GM11168 (cell line): ENCODE measurements around the gene LRRC41.

Experiments
- in situ Hi-C: fragments of 300-500 bp; cut with MboI; formaldehyde crosslinking; loops from one replicate; pipeline ENCODE4 v1.12.0; 2022; ENCODE audit warnings: low sequenced_read_pairs; ENCODE audit not compliant: unreplicated experiment

The LRRC41 gene

DNA sequence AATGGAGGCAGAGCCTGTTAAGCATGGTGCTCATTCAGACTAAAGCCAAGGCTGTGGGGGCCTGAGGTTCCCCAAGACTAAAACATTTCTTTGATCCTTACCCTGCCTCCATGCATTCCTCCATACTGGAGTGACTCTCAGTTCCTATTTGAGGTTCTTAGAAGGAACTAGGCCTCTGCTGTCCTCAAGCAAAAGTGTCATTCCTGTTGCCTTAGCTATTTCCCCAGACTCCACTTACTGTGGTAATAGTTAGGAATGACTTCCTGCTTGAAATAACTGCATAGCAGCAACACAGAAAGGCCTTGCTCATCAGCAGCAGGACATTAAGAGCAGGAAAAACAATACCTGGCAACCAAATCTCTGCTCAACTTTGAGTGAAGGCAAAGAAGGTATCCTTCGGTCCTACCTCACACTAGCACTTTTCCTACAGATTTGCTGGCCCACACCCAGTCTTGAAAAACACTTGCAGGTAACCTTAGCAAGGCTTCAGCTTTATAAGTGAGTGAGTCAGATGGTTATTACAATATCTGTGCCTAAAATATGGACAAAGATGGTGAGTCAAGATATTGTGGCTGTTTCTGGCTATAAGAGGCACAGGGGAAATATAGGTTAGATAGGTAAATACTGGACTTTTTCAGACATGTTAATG, 14.8 kb downstream of the LRRC41 start:
- in situ Hi-C loops = no loop called here

GRCh38 chr1:46285730-46286477, 17.5 kb downstream of the LRRC41 start:
- in situ Hi-C loops = no loop called here

DNA sequence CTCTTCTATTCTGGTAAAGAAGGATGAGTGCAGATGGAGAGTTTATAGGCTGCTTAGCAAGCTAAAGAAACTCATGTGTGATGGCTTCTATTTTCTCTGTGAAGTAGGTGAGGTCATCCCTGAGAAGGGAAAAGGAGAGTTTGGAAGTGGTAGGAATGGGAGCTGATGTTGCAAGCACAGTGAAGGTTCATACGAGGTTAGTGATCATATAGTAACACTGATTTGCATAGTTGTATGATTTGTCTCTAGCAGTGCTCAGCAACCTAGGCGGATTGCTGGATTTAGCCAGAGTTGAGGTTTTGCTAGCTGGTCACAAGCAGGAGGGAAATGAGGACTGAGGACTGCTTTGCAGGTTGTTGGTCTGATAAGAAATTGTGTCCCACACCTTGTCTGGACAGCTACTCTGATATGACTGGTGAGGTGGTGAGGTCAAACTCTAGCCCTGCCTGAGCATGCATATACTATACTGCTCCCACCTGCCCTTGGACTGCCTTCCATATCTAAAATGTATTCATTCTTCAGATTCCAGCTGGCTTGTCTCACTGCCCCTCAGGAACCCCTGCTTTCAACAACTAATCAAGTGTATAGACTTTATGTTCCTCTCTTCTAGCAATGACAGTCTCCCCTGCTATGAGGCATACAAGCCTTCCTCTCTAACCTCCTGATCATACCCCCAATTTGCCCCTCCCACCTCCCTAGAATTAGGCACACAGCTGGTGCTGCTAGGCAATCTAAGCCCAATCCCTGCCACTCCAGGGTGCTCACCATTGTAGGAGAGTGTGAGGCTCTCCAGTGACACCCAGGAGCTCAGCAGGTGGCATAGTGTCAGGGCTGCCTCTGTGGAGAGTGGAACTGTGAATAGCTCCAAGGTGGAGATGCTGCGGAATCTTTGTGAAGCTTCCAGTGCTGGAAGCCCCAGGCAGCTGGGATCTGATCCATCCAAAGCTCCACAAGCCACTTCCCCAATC, 18.5 kb downstream of the LRRC41 start:
- in situ Hi-C loops = no loop called here

DNA sequence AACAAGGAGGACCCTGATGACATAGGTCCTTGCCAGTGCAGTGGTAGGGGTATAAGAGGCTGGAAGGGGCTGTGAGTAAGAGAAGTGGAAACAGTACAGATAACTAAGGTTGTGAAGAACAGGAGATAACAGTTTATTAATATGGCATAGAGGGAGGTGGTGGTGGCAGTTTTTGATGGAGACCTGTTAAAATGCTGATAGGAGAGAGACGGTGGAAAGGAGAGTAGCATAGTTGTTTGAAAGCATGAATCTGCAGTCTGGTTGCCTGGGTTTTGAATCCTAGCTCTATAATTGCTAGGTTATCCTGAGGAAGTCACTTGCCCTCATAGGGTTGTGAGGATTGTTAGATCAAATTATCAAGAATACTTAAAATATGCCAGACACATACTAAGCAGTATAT, 19.4 kb downstream of the LRRC41 start:
- in situ Hi-C loops = no loop called here

- in situ Hi-C loops = no loop called here
Observed at GRCh38 chr1:46281021-46281420, 22.4 kb downstream of the LRRC41 start.

DNA sequence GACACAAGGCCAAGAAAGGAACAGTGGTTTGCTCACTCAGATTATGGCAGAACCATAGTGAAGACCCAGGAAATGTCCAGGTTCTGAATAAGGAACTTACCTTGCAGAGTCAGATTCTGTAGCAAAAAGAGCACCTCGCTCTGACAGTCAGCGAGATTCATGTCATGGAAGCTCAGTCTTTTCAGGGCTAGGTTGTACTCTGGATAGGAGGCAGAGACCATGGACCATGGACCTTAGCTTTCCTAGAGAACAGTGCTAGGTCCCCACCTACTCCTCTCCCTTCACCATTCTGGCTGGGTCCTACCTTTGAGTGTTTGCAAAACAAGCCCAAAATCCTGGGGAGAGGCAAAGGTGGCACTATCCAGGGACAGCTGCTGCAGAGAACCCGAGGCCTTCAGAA, 23.3 kb downstream of the LRRC41 start:
- in situ Hi-C loops = no loop called here

- in situ Hi-C loops = no loop called here
Observed at GRCh38 chr1:46278807-46279206, 24.6 kb downstream of the LRRC41 start.

DNA sequence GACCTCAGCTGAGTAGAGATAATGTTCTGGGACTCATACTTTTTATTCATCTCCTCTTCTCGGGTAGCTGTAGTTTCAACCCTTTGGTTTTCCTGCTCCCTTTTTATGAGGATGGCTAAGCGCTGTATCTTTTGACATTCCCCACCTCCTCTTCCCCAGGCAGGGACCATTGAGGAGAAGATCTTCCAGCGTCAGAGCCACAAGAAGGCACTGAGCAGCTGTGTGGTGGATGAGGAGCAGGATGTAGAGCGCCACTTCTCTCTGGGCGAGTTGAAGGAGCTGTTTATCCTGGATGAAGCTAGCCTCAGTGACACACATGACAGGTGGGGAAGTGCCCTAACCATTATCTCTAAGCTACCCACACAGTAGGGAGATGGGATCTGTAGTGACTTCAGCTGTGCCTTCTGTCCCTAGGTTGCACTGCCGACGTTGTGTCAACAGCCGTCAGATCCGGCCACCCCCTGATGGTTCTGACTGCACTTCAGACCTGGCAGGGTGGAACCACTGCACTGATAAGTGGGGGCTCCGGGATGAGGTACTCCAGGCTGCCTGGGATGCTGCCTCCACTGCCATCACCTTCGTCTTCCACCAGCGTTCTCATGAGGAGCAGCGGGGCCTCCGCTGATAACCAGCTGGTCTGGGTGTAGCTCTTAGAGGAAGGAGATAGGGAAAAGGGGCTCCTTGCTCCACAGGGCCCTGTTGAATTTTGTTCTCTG, 25.6 kb downstream of the LRRC41 start:
- in situ Hi-C loops = no loop called here

GRCh38 chr1:46275030-46275337, 28.4 kb downstream of the LRRC41 start:
- in situ Hi-C loops = no loop called here

- in situ Hi-C loops = no loop called here
Observed at GRCh38 chr1:46274225-46275029, 29.0 kb downstream of the LRRC41 start.

GRCh38 chr1:46268578-46268977, 34.8 kb downstream of the LRRC41 start:
- in situ Hi-C loops = no loop called here

- in situ Hi-C loops = no loop called here
Observed at GRCh38 chr1:46263146-46263545, 40.3 kb downstream of the LRRC41 start.

- in situ Hi-C loops = no loop called here
Observed at GRCh38 chr1:46262508-46262907, 40.9 kb downstream of the LRRC41 start.

GRCh38 chr1:46256523-46256922, 46.9 kb downstream of the LRRC41 start:
- in situ Hi-C loops = no loop called here

GRCh38 chr1:46254668-46255067, 48.7 kb downstream of the LRRC41 start:
- in situ Hi-C loops = no loop called here

GRCh38 chr1:46248122-46248920, 55.1 kb downstream of the LRRC41 start:
- in situ Hi-C loops = no loop called here

DNA sequence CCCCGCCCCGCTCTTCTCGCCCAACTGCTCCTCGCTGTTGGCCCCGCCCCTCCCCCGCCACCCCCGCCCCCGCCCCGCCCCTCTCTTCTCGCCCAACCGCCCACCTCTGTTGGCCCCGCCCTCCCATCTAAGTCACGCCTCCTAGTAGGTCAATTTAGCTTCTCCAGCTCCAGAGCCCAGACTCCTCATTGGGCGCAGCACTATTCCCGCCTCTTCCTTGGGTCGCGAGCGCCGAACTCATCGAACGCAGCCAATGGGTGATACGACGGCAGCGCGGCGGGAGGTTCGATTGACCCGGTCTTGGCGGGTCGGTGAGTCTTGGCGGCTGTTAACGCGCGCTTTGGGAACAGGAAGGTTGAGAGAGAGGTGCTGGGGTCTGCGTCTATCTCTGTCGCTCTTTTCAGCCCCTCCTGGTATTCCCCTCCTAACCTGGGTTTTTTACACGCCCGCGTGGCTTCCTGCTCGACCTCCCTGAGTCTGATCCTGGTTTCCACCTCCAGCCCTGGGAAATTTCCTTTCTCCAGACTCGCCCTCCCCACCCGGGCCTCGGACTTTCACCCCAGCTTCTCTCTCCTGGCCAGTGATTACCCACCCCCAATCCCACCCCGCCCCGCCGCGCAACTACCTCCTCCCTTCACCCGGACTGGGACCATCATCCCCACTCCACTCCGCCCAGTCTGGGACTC, 55.8 kb downstream of the LRRC41 start, which contains the start of gene RAD54L:
Gene RAD54L, plus strand, starts transcription at position 328 of the 686 bp plus-strand sequence. CDS start 643 bp downstream, outside the sequence.
- in situ Hi-C loops = no loop called here
